ENCODE data around the gene ARHGEF2. TPM values are rescaled to one million over a fixed set of nuclear protein-coding genes. Genes with fewer than 3 reads are reported as not detected.

Gene ARHGEF2
- total RNA-seq, 1 donor from 2014 or later, result 111 TPM

GRCh38 chr1:155954645-155955044 lies 23.7 kb downstream of the ARHGEF2 start:
- no peak for TF ChIP-seq CTCF (IDR thresholded peaks at IDR 0.05; ENCODE audit: unreplicated experiment)
- Mint-ChIP-seq H3K27ac (no peak overlapping the region), H3K4me3 (no peak overlapping the region), H3K4me1 (no peaks in the 10 kb centered on the region), H3K36me3 (peaks cover 51% of the 10 kb centered on the region), H3K27me3 (ENCODE audit: low read depth) (no peaks in the 10 kb centered on the region), H3K9me3 (no peaks in the 10 kb centered on the region)
- no peak for DNase-seq (ENCODE audit: low spot score in 2 of 2, unreplicated experiment in 2 of 2)

DNA sequence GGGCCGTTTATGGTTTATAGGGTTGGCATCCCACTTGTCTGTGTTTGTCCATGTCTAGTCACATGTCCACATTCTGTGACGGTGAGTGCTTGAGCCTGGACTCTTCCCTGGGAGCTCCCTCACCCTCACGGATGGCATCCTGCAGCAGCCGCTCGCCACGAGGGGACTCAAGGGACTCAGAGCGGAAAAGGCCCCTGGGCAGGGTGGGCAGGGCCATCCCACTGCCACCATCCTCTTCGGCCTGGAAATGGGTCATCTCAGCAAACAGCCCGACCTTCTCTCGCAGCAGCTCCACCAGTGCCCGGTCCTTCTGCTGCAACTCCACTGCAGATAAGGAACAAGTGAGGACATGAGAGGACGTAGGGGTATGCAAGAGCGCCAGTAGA lies 25.8 kb downstream of the ARHGEF2 start:
- Mint-ChIP-seq H3K27me3 (ENCODE audit: low read depth) (no peaks in the 10 kb centered on the region), H3K4me3 (no peak overlapping the region), H3K9me3 (no peaks in the 10 kb centered on the region), H3K27ac (no peak overlapping the region), H3K4me1 (no peaks in the 10 kb centered on the region), H3K36me3 (peaks cover 44% of the 10 kb centered on the region)
- no peak for TF ChIP-seq CTCF (IDR thresholded peaks at IDR 0.05; ENCODE audit: unreplicated experiment)
- no peak for DNase-seq (ENCODE audit: low spot score in 2 of 2, unreplicated experiment in 2 of 2)

DNA sequence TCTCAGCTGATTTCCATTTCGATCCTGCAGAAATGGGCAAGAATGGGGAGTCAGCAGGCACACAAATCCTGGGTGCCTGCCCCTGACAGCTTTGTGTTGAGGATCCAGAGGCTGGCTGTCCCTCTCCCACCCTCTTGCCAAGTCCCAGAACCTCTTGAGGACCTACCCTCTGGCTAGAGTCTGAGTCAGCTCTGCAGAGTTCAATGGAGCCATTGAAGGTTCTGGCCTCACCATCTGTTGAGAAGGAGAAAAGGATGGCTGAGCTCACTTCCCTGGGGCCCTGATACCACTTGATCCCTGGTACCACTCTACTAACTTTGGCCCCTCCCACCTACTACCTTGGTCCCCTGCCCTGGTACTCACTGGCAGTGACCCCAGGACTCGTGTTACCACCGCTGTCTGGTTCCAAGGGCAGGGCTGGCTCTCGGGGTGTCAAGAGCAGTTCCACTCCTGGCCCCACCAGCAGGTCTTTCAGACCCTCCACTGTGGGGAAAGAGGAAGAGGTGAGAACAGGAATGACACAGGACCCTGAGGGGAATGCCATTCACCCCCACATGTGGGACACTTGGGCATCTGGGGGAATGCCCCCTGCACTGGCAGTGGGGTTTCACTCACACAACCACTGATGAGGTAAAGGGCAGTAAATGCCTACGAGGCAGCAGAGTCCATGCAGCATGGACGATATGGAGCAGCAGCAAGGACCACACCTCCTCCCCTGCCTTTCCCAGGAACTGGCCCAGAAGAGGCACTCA lies 26.4 kb downstream of the ARHGEF2 start:
- Mint-ChIP-seq H3K4me1 (no peaks in the 10 kb centered on the region), H3K9me3 (no peaks in the 10 kb centered on the region), H3K27me3 (ENCODE audit: low read depth) (no peaks in the 10 kb centered on the region), H3K4me3 (no peak overlapping the region), H3K27ac (no peak overlapping the region), H3K36me3 (peaks cover 41% of the 10 kb centered on the region)
- no peak for DNase-seq (ENCODE audit: low spot score in 2 of 2, unreplicated experiment in 2 of 2)
- no peak for TF ChIP-seq CTCF (IDR thresholded peaks at IDR 0.05; ENCODE audit: unreplicated experiment)

GRCh38 chr1:155950829-155951228 lies 27.5 kb downstream of the ARHGEF2 start:
- Mint-ChIP-seq H3K4me1 (no peaks in the 10 kb centered on the region), H3K36me3 (peaks cover 45% of the 10 kb centered on the region), H3K27ac (no peak overlapping the region), H3K9me3 (no peaks in the 10 kb centered on the region), H3K27me3 (ENCODE audit: low read depth) (no peaks in the 10 kb centered on the region), H3K4me3 (no peak overlapping the region)
- no peak for DNase-seq (ENCODE audit: low spot score in 2 of 2, unreplicated experiment in 2 of 2)
- no peak for TF ChIP-seq CTCF (IDR thresholded peaks at IDR 0.05; ENCODE audit: unreplicated experiment)

GRCh38 chr1:155947741-155948140 lies 30.6 kb downstream of the ARHGEF2 start:
- Mint-ChIP-seq H3K36me3 (peaks cover 30% of the 10 kb centered on the region), H3K4me3 (no peak overlapping the region), H3K27me3 (ENCODE audit: low read depth) (no peaks in the 10 kb centered on the region), H3K4me1 (peaks cover 4% of the 10 kb centered on the region), H3K27ac (no peak overlapping the region), H3K9me3 (no peaks in the 10 kb centered on the region)
- no peak for DNase-seq (ENCODE audit: low spot score in 2 of 2, unreplicated experiment in 2 of 2)
- no peak for TF ChIP-seq CTCF (IDR thresholded peaks at IDR 0.05; ENCODE audit: unreplicated experiment)
